Activated B cell treated with CpG ODN at 0.5 μM for 24 hours (primary cell): ENCODE measurements around the gene FEM1B. TPM values are rescaled to one million over a fixed set of nuclear protein-coding genes. Genes with fewer than 3 reads are reported as not detected.
"Not testable (repeated sequence)": the region's sequence is repeated elsewhere in the genome, so short reads cannot be mapped to it uniquely, and the experiment has no call there.

ENCODE experiments used
- ATAC-seq: fragments of 200-7000 bp; cut with Tn5 transposase; one replicate; pipeline ENCODE4 v1.10.0; 2021; ENCODE audit warnings: low read depth, mild to moderate bottlenecking, moderate library complexity
- CTCF ChIA-PET: fragments of 350-600 bp; sonication (Branson Sonifier 250); formaldehyde crosslinking; loops from one replicate; lab custom pipeline; 2021; ENCODE audit warnings: antibody characterized with exemption; lab: Charles Lee
- POLR2A ChIA-PET: fragments of 350-600 bp; sonication (Branson Sonifier 250); formaldehyde crosslinking; loops from one replicate; lab custom pipeline; 2021; ENCODE audit warnings: antibody characterized with exemption; lab: Charles Lee
- DNase-seq: peaks from one replicate; pipeline ENCODE4 v3.0.0; 2022
- H3K27ac Mint-ChIP-seq: one replicate; pipeline ENCODE4 v1.8.0; 2020; ENCODE audit warnings: mixed read lengths
- H3K27me3 Mint-ChIP-seq: one replicate; pipeline ENCODE4 v1.8.0; 2021; ENCODE audit warnings: mixed read lengths
- H3K36me3 Mint-ChIP-seq: one replicate; pipeline ENCODE4 v1.8.0; 2021; ENCODE audit warnings: low read depth, mixed read lengths
- H3K4me1 Mint-ChIP-seq: one replicate; pipeline ENCODE4 v1.8.0; 2021; ENCODE audit warnings: mixed read lengths
- H3K4me3 Mint-ChIP-seq: one replicate; pipeline ENCODE4 v1.8.0; 2020; ENCODE audit warnings: mild to moderate bottlenecking, mixed read lengths
- H3K9me3 Mint-ChIP-seq: one replicate; pipeline ENCODE4 v1.8.0; 2020; ENCODE audit warnings: mixed read lengths
- intact Hi-C: fragments of 100-400 bp; cut with micrococcal nuclease; formaldehyde crosslinking; loops from one replicate; pipeline ENCODE4 v1.15.1; 2024
- total RNA-seq: library from RNA; stranded (reverse); gene quantifications from 2 replicates; pipeline ENCODE4 v1.2.3, GENCODE V29; 2022
- TF ChIP-seq, protein P1 (sequence below): fragments of 200-600 bp; IDR thresholded peaks from one replicate; pipeline ENCODE4 v1.8.0; 2022; ENCODE audit warnings: antibody characterized with exemption, mild to moderate bottlenecking

FEM1B gene
- total RNA-seq, 1 donor from 2014 or later = 42.2 TPM

DNA sequence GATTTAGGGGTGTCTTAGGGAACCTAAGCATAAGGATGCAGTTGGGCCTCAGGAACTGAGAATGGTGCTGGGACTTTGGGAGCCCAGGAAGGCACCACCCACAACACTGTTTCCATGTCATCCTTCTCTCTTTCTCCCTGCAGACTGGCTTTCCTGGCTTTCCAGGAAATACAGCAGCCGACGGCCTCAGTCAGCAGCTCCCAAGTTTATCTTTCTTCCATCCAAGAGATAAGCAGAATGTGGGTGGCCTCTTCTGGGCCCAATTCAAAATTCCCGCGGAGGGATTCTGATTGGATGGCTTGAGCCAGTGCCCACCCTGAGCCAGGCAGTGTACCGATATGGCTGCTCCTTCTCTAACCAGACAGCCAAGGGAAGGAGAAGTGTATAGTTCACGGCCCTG is 43.5 kb upstream of the FEM1B start:
- H3K27ac Mint-ChIP-seq = no peak overlapping the region

DNA sequence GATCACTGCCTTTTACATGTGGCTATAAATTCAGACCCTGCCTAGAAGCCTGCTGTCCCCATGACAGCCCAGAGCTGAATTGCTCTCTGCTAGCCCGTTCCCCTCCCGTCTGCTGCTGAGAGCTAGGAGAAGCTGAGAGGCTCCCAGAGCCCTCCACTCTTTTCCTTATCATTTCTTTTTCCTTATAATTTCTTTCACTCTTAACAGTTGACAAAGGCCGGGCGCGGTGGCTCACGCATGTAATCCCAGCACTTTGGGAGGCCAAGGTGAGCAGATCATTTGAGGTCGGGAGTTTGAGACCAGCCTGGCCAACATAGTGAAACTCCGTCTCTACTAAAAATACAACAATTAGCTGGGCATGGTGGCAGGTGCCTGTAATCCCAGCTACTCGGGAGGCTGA is 43.0 kb upstream of the FEM1B start:
- POLR2A ChIA-PET, H3K4me3 Mint-ChIP-seq, H3K36me3 Mint-ChIP-seq, DNase-seq, CTCF ChIA-PET, H3K27me3 Mint-ChIP-seq, intact Hi-C loops, ATAC-seq, H3K27ac Mint-ChIP-seq, H3K9me3 Mint-ChIP-seq: not testable (repeated sequence)
- peaks cover 16% of the 10 kb centered on the region for H3K4me1 Mint-ChIP-seq

More for the DNA sequence above, 43.5 kb upstream of the FEM1B start:
- no peaks in the 10 kb centered on the region for H3K27me3 Mint-ChIP-seq
- TF ChIP-seq, protein P1, sequence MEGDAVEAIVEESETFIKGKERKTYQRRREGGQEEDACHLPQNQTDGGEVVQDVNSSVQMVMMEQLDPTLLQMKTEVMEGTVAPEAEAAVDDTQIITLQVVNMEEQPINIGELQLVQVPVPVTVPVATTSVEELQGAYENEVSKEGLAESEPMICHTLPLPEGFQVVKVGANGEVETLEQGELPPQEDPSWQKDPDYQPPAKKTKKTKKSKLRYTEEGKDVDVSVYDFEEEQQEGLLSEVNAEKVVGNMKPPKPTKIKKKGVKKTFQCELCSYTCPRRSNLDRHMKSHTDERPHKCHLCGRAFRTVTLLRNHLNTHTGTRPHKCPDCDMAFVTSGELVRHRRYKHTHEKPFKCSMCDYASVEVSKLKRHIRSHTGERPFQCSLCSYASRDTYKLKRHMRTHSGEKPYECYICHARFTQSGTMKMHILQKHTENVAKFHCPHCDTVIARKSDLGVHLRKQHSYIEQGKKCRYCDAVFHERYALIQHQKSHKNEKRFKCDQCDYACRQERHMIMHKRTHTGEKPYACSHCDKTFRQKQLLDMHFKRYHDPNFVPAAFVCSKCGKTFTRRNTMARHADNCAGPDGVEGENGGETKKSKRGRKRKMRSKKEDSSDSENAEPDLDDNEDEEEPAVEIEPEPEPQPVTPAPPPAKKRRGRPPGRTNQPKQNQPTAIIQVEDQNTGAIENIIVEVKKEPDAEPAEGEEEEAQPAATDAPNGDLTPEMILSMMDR = no peak
- ATAC-seq (no peak), DNase-seq (no peak)
- H3K36me3 Mint-ChIP-seq = peaks cover 3% of the 10 kb centered on the region
- ChIA-PET CTCF (no interaction called here), POLR2A (no interaction called here)
- no peaks in the 10 kb centered on the region for H3K9me3 Mint-ChIP-seq
- intact Hi-C loops = no loop called here
- H3K4me1 Mint-ChIP-seq = peaks cover 16% of the 10 kb centered on the region
- H3K4me3 Mint-ChIP-seq = no peak overlapping the region

DNA sequence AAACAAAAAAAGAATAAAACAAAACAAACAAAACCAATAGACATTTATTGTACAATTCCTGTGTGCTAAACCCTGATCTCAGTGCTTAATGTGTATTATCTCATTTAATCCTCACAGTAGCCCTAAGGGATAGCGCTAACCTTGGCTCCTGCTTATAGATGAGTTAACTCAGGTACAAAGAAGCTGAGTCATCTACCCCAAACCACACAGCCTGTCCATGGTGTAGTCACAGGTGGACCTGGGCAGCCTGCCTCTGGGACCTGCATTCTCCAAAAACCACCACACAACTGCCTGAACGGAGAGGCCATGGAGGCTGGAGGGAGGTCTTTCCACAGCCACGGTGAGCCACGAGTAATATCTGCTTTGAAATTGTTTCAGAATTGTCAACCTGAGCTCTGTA is 42.5 kb upstream of the FEM1B start:
- intact Hi-C loops = no loop called here
- no peak for DNase-seq
- TF ChIP-seq, protein P1 = no peak
- ChIA-PET CTCF (no interaction called here), POLR2A (no interaction called here)
- no peaks in the 10 kb centered on the region for H3K9me3 Mint-ChIP-seq
- no peaks in the 10 kb centered on the region for H3K27me3 Mint-ChIP-seq
- no peak overlapping the region for H3K27ac Mint-ChIP-seq
- H3K4me3 Mint-ChIP-seq = no peak overlapping the region
- ATAC-seq = no peak
- H3K4me1 Mint-ChIP-seq = peaks cover 12% of the 10 kb centered on the region
- H3K36me3 Mint-ChIP-seq = no peaks in the 10 kb centered on the region

DNA sequence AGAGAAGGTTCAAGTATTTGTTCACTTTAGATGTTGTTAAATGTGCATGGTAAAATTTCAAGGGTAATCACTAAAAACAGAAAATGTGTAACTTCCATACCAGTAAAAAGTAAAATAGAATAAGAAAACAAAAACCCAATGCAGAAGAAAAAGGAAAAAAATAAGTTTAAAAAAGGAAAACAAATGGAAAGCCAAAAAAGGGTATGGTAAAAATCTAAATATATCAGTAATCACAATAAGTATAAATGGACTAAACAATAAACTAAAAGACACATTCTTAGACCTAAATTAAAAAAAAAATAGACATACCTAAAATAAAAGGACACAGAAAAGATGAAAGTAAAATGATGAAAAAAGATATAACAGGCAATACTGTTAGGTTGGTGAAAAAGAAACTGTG is 38.5 kb upstream of the FEM1B start:
- no peak overlapping the region for H3K27ac Mint-ChIP-seq

DNA sequence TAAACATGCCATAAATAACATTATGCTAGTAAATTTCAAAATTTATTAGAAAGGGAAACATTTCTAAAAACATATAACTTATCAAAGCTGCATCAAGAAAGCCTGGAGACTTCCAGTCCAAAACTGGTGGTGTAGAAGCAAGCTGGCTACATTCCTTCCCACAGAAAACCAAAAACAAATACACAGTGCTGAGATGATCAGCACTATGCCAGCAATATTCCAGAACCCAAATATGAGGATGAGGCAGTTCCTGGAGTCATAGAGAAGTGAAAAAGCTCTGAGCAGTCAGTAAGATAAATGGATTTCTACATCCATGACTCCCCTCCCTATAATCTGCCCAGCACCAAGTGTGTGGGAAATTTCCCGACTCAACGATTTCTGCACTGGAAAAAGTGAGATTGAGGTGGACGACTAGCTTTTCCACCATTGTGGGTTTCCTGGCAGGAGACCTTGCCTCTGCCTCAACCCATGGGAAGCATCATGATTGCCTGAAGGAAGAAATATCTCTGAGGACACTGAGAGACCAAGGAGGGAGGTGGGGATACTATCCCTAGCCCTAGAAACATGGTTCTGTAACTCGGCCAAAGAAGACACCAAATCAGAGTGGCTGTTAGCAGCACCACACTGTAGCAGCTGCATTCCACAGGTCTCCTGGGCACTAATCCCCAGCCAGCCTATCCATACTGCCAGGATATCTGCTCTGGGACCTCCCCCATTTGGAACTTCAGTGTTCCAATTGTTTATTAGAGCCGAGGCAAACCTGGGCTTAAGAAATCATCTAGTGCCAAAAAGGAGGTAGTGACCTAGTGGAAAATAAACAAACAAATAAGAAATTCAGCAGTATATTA is 36.2 kb upstream of the FEM1B start:
- intact Hi-C loops = no loop called here
- H3K4me1 Mint-ChIP-seq = no peaks in the 10 kb centered on the region
- H3K27ac Mint-ChIP-seq = no peak overlapping the region
- ATAC-seq (no peak), DNase-seq (no peak)
- H3K9me3 Mint-ChIP-seq = peaks cover 16% of the 10 kb centered on the region
- TF ChIP-seq, protein P1 = no peak
- no peaks in the 10 kb centered on the region for H3K27me3 Mint-ChIP-seq
- ChIA-PET POLR2A (no interaction called here), CTCF (interaction anchor here (0.7 kb wide), 1 partner anchor 11 kb away, joined by 3 read pairs; no protein-coding TSS in a partner anchor)
- H3K4me3 Mint-ChIP-seq = no peak overlapping the region
- H3K36me3 Mint-ChIP-seq = no peaks in the 10 kb centered on the region

More for the DNA sequence above, 38.5 kb upstream of the FEM1B start:
- ChIA-PET POLR2A (no interaction called here), CTCF (no interaction called here)
- no peaks in the 10 kb centered on the region for H3K36me3 Mint-ChIP-seq
- no peaks in the 10 kb centered on the region for H3K4me1 Mint-ChIP-seq
- no peaks in the 10 kb centered on the region for H3K27me3 Mint-ChIP-seq
- H3K4me3 Mint-ChIP-seq = no peak overlapping the region
- TF ChIP-seq, protein P1 = no peak
- ATAC-seq = no peak
- peaks cover 11% of the 10 kb centered on the region for H3K9me3 Mint-ChIP-seq
- no peak for DNase-seq
- intact Hi-C loops = no loop called here
